WTC11 (cell line): ENCODE results near the gene C17orf67. TPM values are rescaled to one million over a fixed set of nuclear protein-coding genes. Genes with fewer than 3 reads are reported as not detected.

Source experiments
- ATAC-seq: fragments of 200-7000 bp; cut with Tn5 transposase; 2 replicates; pipeline ENCODE4 v1.10.0; 2021; ENCODE audit warnings: mild to moderate bottlenecking, moderate library complexity
- CTCF ChIA-PET: fragments of 300-600 bp; sonication (Branson Sonifier 250); formaldehyde crosslinking; loops from one replicate; lab custom pipeline; 2021; ENCODE audit warnings: antibody characterized with exemption; lab: Charles Lee
- POLR2A ChIA-PET: fragments of 350-600 bp; sonication (Branson Sonifier 250); formaldehyde crosslinking; loops from one replicate; lab custom pipeline; 2021; ENCODE audit warnings: antibody characterized with exemption; lab: Charles Lee
- DNase-seq: peaks from one replicate; pipeline ENCODE4 v3.0.0; 2021; ENCODE audit warnings: low spot score
- H3K27ac Mint-ChIP-seq: 2 replicates; pipeline ENCODE4 v1.8.0; 2021; ENCODE audit warnings: mixed read lengths
- H3K27me3 Mint-ChIP-seq: 2 replicates; pipeline ENCODE4 v1.8.0; 2021; ENCODE audit warnings: low read depth, mild to moderate bottlenecking, moderate library complexity, mixed read lengths
- H3K36me3 Mint-ChIP-seq: 2 replicates; pipeline ENCODE4 v1.8.0; 2021; ENCODE audit warnings: mixed read lengths
- H3K4me1 Mint-ChIP-seq: 2 replicates; pipeline ENCODE4 v1.8.0; 2022; ENCODE audit warnings: mixed read lengths
- H3K4me3 Mint-ChIP-seq: 2 replicates; pipeline ENCODE4 v1.8.0; 2021; ENCODE audit warnings: mild to moderate bottlenecking, moderate library complexity, mixed read lengths
- H3K9me3 Mint-ChIP-seq: 2 replicates; pipeline ENCODE4 v1.8.0; 2021; ENCODE audit warnings: mixed read lengths
- AR ChIP-seq: fragments of 250-450 bp; sonication (Bioruptor Pico); IDR thresholded peaks from 2 replicates; pipeline ENCODE4 v1.9.0; 2021; ENCODE audit warnings: mild to moderate bottlenecking
- CDX4 ChIP-seq: fragments of 250-450 bp; sonication (Bioruptor Pico); IDR thresholded peaks from 2 replicates; pipeline ENCODE4 v1.9.0; 2021; ENCODE audit warnings: moderate library complexity, mild to moderate bottlenecking, inconsistent platforms, borderline replicate concordance
- FOXP4 ChIP-seq: sonication (generic); formaldehyde crosslinking; IDR thresholded peaks from 2 replicates; pipeline ENCODE4 v1.8.0; 2022; ENCODE audit warnings: mild to moderate bottlenecking, missing genetic modification reagents
- NFATC4 ChIP-seq: fragments of 250-450 bp; sonication (Bioruptor Pico); IDR thresholded peaks from 2 replicates; pipeline ENCODE4 v1.9.0; 2021; ENCODE audit warnings: mild to moderate bottlenecking
- NR2C2 ChIP-seq: sonication (generic); formaldehyde crosslinking; IDR thresholded peaks from 2 replicates; pipeline ENCODE4 v1.8.0; 2022; ENCODE audit warnings: mild to moderate bottlenecking, missing genetic modification reagents
- OVOL2 ChIP-seq: fragments of 250-450 bp; sonication (Bioruptor Pico); IDR thresholded peaks from 2 replicates; pipeline ENCODE4 v1.9.0; 2021; ENCODE audit warnings: mild to moderate bottlenecking, borderline replicate concordance
- RELA ChIP-seq: sonication (generic); formaldehyde crosslinking; IDR thresholded peaks from 2 replicates; pipeline ENCODE4 v1.8.1; 2022; ENCODE audit warnings: missing genetic modification reagents, mild to moderate bottlenecking, borderline replicate concordance
- SMAD3 ChIP-seq: sonication (generic); formaldehyde crosslinking; IDR thresholded peaks from 2 replicates; pipeline ENCODE4 v1.8.0; 2022; ENCODE audit warnings: missing genetic modification reagents, mild to moderate bottlenecking, borderline replicate concordance
- SMAD4 ChIP-seq: sonication (generic); formaldehyde crosslinking; IDR thresholded peaks from 2 replicates; pipeline ENCODE4 v1.8.0; 2022; ENCODE audit warnings: mild to moderate bottlenecking, missing genetic modification reagents
- SP1 ChIP-seq: sonication (generic); formaldehyde crosslinking; conservative IDR thresholded peaks from 2 replicates; pipeline ENCODE4 v1.8.1; 2022; ENCODE audit warnings: missing genetic modification reagents
- TEAD1 ChIP-seq: sonication (generic); formaldehyde crosslinking; IDR thresholded peaks from 2 replicates; pipeline ENCODE4 v1.8.0; 2022; ENCODE audit warnings: mild to moderate bottlenecking, missing genetic modification reagents
- TEAD4 ChIP-seq: sonication (generic); formaldehyde crosslinking; IDR thresholded peaks from 2 replicates; pipeline ENCODE4 v1.8.0; 2022; ENCODE audit warnings: mild to moderate bottlenecking, missing genetic modification reagents
- ZBTB21 ChIP-seq: sonication (generic); formaldehyde crosslinking; IDR thresholded peaks from 2 replicates; pipeline ENCODE4 v1.8.1; 2023; ENCODE audit warnings: mild to moderate bottlenecking, missing genetic modification reagents, borderline replicate concordance
- ZNF219 ChIP-seq: sonication (generic); formaldehyde crosslinking; IDR thresholded peaks from 2 replicates; pipeline ENCODE4 v1.8.0; 2023; ENCODE audit warnings: missing genetic modification reagents, mild to moderate bottlenecking, borderline replicate concordance
- ZNF416 ChIP-seq: fragments of 250-450 bp; sonication (Bioruptor Pico); IDR thresholded peaks from 2 replicates; pipeline ENCODE4 v1.9.0; 2021; ENCODE audit warnings: mild to moderate bottlenecking, inconsistent platforms
- ZNF423 ChIP-seq: fragments of 250-450 bp; sonication (Bioruptor Pico); IDR thresholded peaks from 2 replicates; pipeline ENCODE4 v2.1.2; 2022; ENCODE audit warnings: mild to moderate bottlenecking, moderate library complexity
- ZNF532 ChIP-seq: fragments of 250-450 bp; sonication (Bioruptor Pico); IDR thresholded peaks from 2 replicates; pipeline ENCODE4 v1.9.0; 2021; ENCODE audit warnings: mild to moderate bottlenecking, borderline replicate concordance
- total RNA-seq: library from RNA; stranded (reverse); gene quantifications from 3 replicates; pipeline ENCODE4 v1.2.3, GENCODE V29; 2021
- TF ChIP-seq, protein P1 (sequence below): sonication (generic); formaldehyde crosslinking; IDR thresholded peaks from 2 replicates; pipeline ENCODE4 v1.8.1; 2022; ENCODE audit warnings: missing genetic modification reagents, borderline replicate concordance

Gene C17orf67
- total RNA-seq, 1 experiment from 2014 or later, result 3.3 TPM

GRCh38 chr17:56834380-56835263 lies 902 bp upstream of the C17orf67 start (continued):
- TF ChIP-seq, protein P1, sequence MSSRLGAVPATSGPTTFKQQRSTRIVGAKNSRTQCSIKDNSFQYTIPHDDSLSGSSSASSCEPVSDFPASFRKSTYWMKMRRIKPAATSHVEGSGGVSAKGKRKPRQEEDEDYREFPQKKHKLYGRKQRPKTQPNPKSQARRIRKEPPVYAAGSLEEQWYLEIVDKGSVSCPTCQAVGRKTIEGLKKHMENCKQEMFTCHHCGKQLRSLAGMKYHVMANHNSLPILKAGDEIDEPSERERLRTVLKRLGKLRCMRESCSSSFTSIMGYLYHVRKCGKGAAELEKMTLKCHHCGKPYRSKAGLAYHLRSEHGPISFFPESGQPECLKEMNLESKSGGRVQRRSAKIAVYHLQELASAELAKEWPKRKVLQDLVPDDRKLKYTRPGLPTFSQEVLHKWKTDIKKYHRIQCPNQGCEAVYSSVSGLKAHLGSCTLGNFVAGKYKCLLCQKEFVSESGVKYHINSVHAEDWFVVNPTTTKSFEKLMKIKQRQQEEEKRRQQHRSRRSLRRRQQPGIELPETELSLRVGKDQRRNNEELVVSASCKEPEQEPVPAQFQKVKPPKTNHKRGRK (CRISPR knock-in tag), result no peak
- TF ChIP-seq ZBTB21 (peak; percentile 74), NFATC4 (CRISPR knock-in tag) (no peak), TEAD1 (0 out of 2 replicates have a peak, but pooled peaks have one; percentile 12), NR2C2 (CRISPR knock-in tag) (0 out of 2 replicates have a peak, but pooled peaks have one; percentile 28), RELA (peak; percentile 66; the same call in 1 of the 2 replicates), SP1 (no peak), AR (CRISPR knock-in tag) (no peak)

DNA sequence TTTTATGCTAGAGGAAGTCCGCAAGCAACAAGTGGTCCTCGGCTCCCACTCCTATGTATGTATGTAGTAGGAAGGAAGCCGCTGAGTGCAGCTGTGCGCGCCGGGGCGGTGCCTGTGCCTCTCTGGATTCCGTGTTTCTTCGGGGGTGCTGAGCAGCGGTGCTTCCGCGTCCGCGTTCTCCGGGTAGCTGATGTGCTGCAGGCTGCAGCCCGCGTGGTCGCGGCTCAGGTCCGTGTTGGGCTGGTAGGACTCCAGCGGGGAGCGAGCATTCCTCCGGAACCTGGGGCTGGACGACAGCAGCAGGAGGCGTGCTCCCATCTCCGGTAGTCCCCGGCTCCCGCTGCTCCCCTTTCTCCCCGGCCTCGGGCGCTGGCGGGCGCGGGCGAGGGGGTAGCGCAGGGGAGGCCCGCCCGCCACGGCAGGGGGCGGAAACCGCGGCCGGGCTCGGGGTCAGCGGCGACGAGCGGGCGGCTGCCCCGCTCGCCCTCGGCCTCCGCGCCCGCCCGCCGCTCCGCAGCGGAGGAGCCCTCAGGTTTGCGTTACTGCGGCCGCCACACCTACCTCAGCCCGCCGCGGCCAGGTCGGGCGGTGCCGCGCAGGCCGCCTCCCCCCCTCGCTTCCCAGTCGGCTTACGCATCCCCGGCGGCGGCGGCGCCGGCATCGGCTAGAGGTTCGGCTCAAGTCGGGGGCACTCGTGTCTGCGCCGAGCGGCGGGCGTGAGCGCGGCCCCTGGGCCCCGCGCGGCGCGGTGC lies 487 bp downstream of the C17orf67 start:
- POLR2A ChIA-PET, result no interaction called here
- H3K4me3 Mint-ChIP-seq, result peak overlapping the region; percentile 83
- ATAC-seq, result peak; percentile 61
- TF ChIP-seq TEAD1 (peak; percentile 72; the same call in 1 of the 2 replicates), TEAD4 (no peak), CDX4 (CRISPR knock-in tag) (no peak), SP1 (0 out of 2 replicates have a peak, but pooled peaks have one; percentile 8), SMAD3 (peak; percentile 69; the same call in 1 of the 2 replicates), ZNF416 (CRISPR knock-in tag) (no peak), ZNF423 (CRISPR knock-in tag) (peak; percentile 96), FOXP4 (peak; percentile 22), SMAD4 (CRISPR knock-in tag) (no peak), OVOL2 (CRISPR knock-in tag) (no peak), ZNF532 (CRISPR knock-in tag) (no peak), ZNF219 (peak; percentile 67; the same call in 1 of the 2 replicates)
- TF ChIP-seq, protein P1 (CRISPR knock-in tag), result no peak

More for the DNA sequence above, 487 bp downstream of the C17orf67 start:
- peak; percentile 74 for DNase-seq
- H3K27me3 Mint-ChIP-seq, result peaks cover 19% of the 10 kb centered on the region
- CTCF ChIA-PET, result interaction anchor here (0.7 to 4.3 kb wide), 3 partner anchors 13 to 334 kb away, joined by 3 to 36 read pairs (median 5); no protein-coding TSS in a partner anchor
- no peak overlapping the region for H3K27ac Mint-ChIP-seq
- H3K36me3 Mint-ChIP-seq, result peaks cover 9% of the 10 kb centered on the region
- H3K9me3 Mint-ChIP-seq, result peaks cover 4% of the 10 kb centered on the region; the same call in 1 of the 2 replicates
- peaks cover 52% of the 10 kb centered on the region for H3K4me1 Mint-ChIP-seq
